Bronchial epithelial cell (primary cell): ENCODE measurements around the gene ARSG. TPM values are rescaled to one million over a fixed set of nuclear protein-coding genes. Genes with fewer than 3 reads are reported as not detected.

Experiments used
- DNase-seq: peaks from one replicate; pipeline ENCODE4 v3.0.0-alpha.2; 2010; ENCODE audit warnings: low read depth
- FAIRE-seq: peaks from 2 replicates; lab custom pipeline; 2011; peaks lifted over from hg19 to GRCh38; lab: Jason Lieb, UNC
- H3K27me3 ChIP-seq: 2 replicates; pipeline ENCODE4 v1.5.1; 2011; ENCODE audit warnings: low read length; ENCODE audit not compliant: control insufficient read depth, insufficient read depth
- H3K36me3 ChIP-seq: 2 replicates; pipeline ENCODE4 v1.5.1; 2011; ENCODE audit warnings: low read length; ENCODE audit not compliant: control insufficient read depth, insufficient read depth
- H3K4me3 ChIP-seq: 2 replicates; pipeline ENCODE4 v1.5.1; 2011; ENCODE audit warnings: mild to moderate bottlenecking, low read depth, low read length, control low read depth
- CTCF ChIP-seq: IDR thresholded peaks from 2 replicates; pipeline ENCODE4 v1.5.1; 2011; ENCODE audit warnings: mild to moderate bottlenecking, moderate library complexity, low read length, control low read depth, inconsistent platforms; ENCODE audit not compliant: insufficient read depth, severe bottlenecking
- total RNA-seq: library from RNA; depleted of rRNA; stranded (reverse); fragments of >200 nt; gene quantifications from 2 replicates; pipeline ENCODE4 v1.2.1, GENCODE V29; 2014

Gene ARSG
- total RNA-seq, 1 donor from 2014 or later = 0.79 TPM

DNA sequence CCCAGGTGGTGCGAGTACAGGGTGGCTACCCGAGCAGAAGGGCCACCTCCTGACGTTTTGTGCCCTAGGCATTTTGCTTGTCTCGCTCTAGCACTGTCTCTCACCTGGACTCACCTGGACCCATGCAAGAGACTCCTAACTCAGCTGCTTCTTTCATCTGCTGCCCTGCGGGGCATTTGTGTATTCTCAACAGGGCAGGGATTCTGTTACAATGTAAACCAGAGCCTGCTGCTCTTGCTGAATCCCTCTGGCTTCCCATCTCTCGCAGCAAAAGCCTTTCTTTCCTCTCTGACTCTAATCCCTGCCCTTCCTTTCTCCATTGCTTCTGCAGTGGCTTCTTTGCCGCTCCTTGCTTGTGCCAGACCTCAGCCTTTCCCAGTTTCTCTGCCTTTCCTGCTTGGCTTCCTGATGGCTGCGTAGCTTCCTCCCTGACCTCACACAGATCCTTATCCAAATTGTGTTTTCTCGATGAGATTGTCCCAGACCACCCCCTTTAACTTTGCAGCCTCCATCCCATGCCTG, 10.2 kb downstream of the ARSG start:
- DNase-seq = no peak
- H3K36me3 ChIP-seq = no peaks in the 10 kb centered on the region
- H3K27me3 ChIP-seq = no peaks in the 10 kb centered on the region
- no peak for TF ChIP-seq CTCF
- H3K4me3 ChIP-seq = no peak overlapping the region
- FAIRE-seq = no peak

GRCh38 chr17:68302066-68302564, 10.8 kb downstream of the ARSG start:
- TF ChIP-seq CTCF = no peak
- Histone ChIP-seq H3K36me3 (no peaks in the 10 kb centered on the region), H3K27me3 (no peaks in the 10 kb centered on the region), H3K4me3 (no peak overlapping the region)
- DNase-seq (no peak), FAIRE-seq (no peak)

DNA sequence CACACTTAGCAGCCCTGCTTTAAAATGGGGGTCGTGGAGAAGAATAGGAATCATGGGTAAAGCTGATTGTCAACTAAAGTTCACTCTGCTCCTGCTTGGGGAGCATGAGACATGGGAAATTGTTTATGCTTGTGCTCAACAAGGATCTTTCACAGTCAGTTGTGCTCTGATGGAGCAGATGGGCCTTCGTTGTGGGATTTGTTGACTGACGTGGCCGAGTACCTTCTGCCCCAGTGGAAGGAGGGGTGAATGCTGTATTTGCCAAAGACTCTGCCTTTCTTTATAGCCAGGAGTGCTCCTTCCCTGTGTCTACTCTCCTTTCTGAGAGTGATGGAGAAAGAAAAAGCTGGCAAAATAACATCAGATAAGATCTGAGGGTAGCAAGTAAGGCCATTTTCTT, 11.4 kb downstream of the ARSG start:
- no peaks in the 10 kb centered on the region for H3K27me3 ChIP-seq
- H3K4me3 ChIP-seq = no peak overlapping the region
- DNase-seq (no peak), FAIRE-seq (no peak)
- TF ChIP-seq CTCF = no peak
- H3K36me3 ChIP-seq = no peaks in the 10 kb centered on the region

- Histone ChIP-seq H3K36me3 (no peaks in the 10 kb centered on the region), H3K27me3 (no peaks in the 10 kb centered on the region), H3K4me3 (no peak overlapping the region)
- TF ChIP-seq CTCF = no peak
- FAIRE-seq (no peak), DNase-seq (no peak)
Observed at GRCh38 chr17:68304706-68305105, 13.4 kb downstream of the ARSG start.

DNA sequence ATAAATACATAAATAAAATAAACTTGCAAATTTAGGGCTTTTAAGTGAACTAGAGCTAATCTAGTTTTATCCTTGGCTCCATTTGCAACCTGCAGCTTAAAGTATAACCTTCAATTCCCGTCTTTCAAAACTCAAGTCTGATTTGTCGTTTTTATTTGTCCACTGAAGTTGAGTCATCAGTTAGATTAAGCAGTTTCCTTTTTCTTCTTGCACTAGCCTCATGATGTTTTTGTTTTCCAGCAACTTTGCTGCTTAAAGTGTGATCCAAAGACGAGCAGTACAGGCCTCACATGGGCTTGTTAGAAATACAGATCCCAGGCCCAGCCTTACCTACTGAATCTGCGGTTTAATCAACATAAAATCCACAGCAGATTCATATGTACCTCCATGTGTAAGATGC, 13.8 kb downstream of the ARSG start:
- no peak for TF ChIP-seq CTCF
- no peaks in the 10 kb centered on the region for H3K27me3 ChIP-seq
- no peak overlapping the region for H3K4me3 ChIP-seq
- DNase-seq = no peak
- no peaks in the 10 kb centered on the region for H3K36me3 ChIP-seq
- FAIRE-seq = no peak

GRCh38 chr17:68306819-68307218, 15.5 kb downstream of the ARSG start:
- Histone ChIP-seq H3K27me3 (no peaks in the 10 kb centered on the region), H3K4me3 (no peak overlapping the region), H3K36me3 (no peaks in the 10 kb centered on the region)
- FAIRE-seq (no peak), DNase-seq (no peak)
- TF ChIP-seq CTCF = no peak
